ENCODE data around the gene ATG7.
"Not testable (repeated sequence)": the region's sequence is repeated elsewhere in the genome, so short reads cannot be mapped to it uniquely, and the experiment has no call there.

ATG7 gene

GRCh38 chr3:11570251-11570650, 298.1 kb downstream of the ATG7 start:
- H3K9ac ChIP-seq (ENCODE audit: low read length) = no peak overlapping the region
- H3K36me3 ChIP-seq (ENCODE audit: low read length) = no peaks in the 10 kb centered on the region
- H3K4me3 ChIP-seq (ENCODE audit: insufficient read depth, low read length, poor library complexity, severe bottlenecking) = no peak overlapping the region
- H3K4me2 ChIP-seq (ENCODE audit: low read depth, low read length, poor library complexity, severe bottlenecking) = no peak overlapping the region
- H3K27me3 ChIP-seq (ENCODE audit: low read length) = no peaks in the 10 kb centered on the region
- no peaks in the 10 kb centered on the region for H3K9me2 ChIP-seq (replicated peaks; ENCODE audit: insufficient read depth, low read length)
- no peaks in the 10 kb centered on the region; the same call in 1 of the 2 replicates for H4K20me1 ChIP-seq (ENCODE audit: low read depth, low read length)
- H3K9me3 ChIP-seq (ENCODE audit: insufficient read depth, low read length) = no peaks in the 10 kb centered on the region
- no peak for TF ChIP-seq EZH2phosphoT487 (conservative IDR thresholded peaks at IDR 0.05; ENCODE audit: low read length)
- no peak overlapping the region for H3K27ac ChIP-seq (ENCODE audit: low read depth, low read length)
- no peaks in the 10 kb centered on the region for H3F3A ChIP-seq (ENCODE audit: insufficient read depth)
- H3K79me2 ChIP-seq (ENCODE audit: insufficient read depth, low read length) = peaks cover 51% of the 10 kb centered on the region
- H2AFZ ChIP-seq (ENCODE audit: low read depth, low read length, severe bottlenecking) = no peak overlapping the region

- TF ChIP-seq EZH2phosphoT487 (conservative IDR thresholded peaks at IDR 0.05; ENCODE audit: low read length) (no peak), CTCF (IDR thresholded peaks at IDR 0.05; ENCODE audit: insufficient read depth, low read length, poor library complexity, severe bottlenecking) (no peak)
- no peak overlapping the region for H3K4me3 ChIP-seq (ENCODE audit: insufficient read depth, low read length, poor library complexity, severe bottlenecking)
- no peaks in the 10 kb centered on the region for H3K9me2 ChIP-seq (replicated peaks; ENCODE audit: insufficient read depth, low read length)
- no peaks in the 10 kb centered on the region for H3F3A ChIP-seq (ENCODE audit: insufficient read depth)
- no peaks in the 10 kb centered on the region for H4K20me1 ChIP-seq (ENCODE audit: low read depth, low read length)
- H3K9me3 ChIP-seq (ENCODE audit: insufficient read depth, low read length) = no peaks in the 10 kb centered on the region
- H2AFZ ChIP-seq (ENCODE audit: low read depth, low read length, severe bottlenecking) = no peak overlapping the region
- peaks cover 58% of the 10 kb centered on the region for H3K79me2 ChIP-seq (ENCODE audit: insufficient read depth, low read length)
- H3K27me3 ChIP-seq (ENCODE audit: low read length) = no peaks in the 10 kb centered on the region
- no peaks in the 10 kb centered on the region for H3K36me3 ChIP-seq (ENCODE audit: low read length)
- no peak overlapping the region for H3K4me2 ChIP-seq (ENCODE audit: low read depth, low read length, poor library complexity, severe bottlenecking)
- no peak overlapping the region for H3K27ac ChIP-seq (ENCODE audit: low read depth, low read length)
- no peak overlapping the region for H3K9ac ChIP-seq (ENCODE audit: low read length)
These were observed 298.7 kb downstream of the ATG7 start for GRCh38 chr3:11570789-11571495.

GRCh38 chr3:11572660-11573059, 300.5 kb downstream of the ATG7 start:
- H3K79me2 ChIP-seq (ENCODE audit: insufficient read depth, low read length) = peaks cover 65% of the 10 kb centered on the region
- H3K27me3 ChIP-seq (ENCODE audit: low read length); H3K9ac ChIP-seq (ENCODE audit: low read length); H4K20me1 ChIP-seq (ENCODE audit: low read depth, low read length); H3K36me3 ChIP-seq (ENCODE audit: low read length); H3K4me3 ChIP-seq (ENCODE audit: insufficient read depth, low read length, poor library complexity, severe bottlenecking); H3K27ac ChIP-seq (ENCODE audit: low read depth, low read length); H3K9me2 ChIP-seq (replicated peaks; ENCODE audit: insufficient read depth, low read length); H2AFZ ChIP-seq (ENCODE audit: low read depth, low read length, severe bottlenecking); H3K4me2 ChIP-seq (ENCODE audit: low read depth, low read length, poor library complexity, severe bottlenecking); H3F3A ChIP-seq (ENCODE audit: insufficient read depth); H3K9me3 ChIP-seq (ENCODE audit: insufficient read depth, low read length): not testable (repeated sequence)

- H3K4me3 ChIP-seq (ENCODE audit: insufficient read depth, low read length, poor library complexity, severe bottlenecking) = no peak overlapping the region
- H3K9me2 ChIP-seq (replicated peaks; ENCODE audit: insufficient read depth, low read length) = no peaks in the 10 kb centered on the region
- H4K20me1 ChIP-seq (ENCODE audit: low read depth, low read length) = no peaks in the 10 kb centered on the region
- no peak overlapping the region for H3K9ac ChIP-seq (ENCODE audit: low read length)
- TF ChIP-seq EZH2phosphoT487 (conservative IDR thresholded peaks at IDR 0.05; ENCODE audit: low read length) (no peak), CTCF (IDR thresholded peaks at IDR 0.05; ENCODE audit: insufficient read depth, low read length, poor library complexity, severe bottlenecking) (no peak)
- no peak overlapping the region for H2AFZ ChIP-seq (ENCODE audit: low read depth, low read length, severe bottlenecking)
- peaks cover 74% of the 10 kb centered on the region for H3K79me2 ChIP-seq (ENCODE audit: insufficient read depth, low read length)
- H3K4me2 ChIP-seq (ENCODE audit: low read depth, low read length, poor library complexity, severe bottlenecking) = no peak overlapping the region
- no peaks in the 10 kb centered on the region for H3F3A ChIP-seq (ENCODE audit: insufficient read depth)
- no peaks in the 10 kb centered on the region for H3K27me3 ChIP-seq (ENCODE audit: low read length)
- no peaks in the 10 kb centered on the region for H3K36me3 ChIP-seq (ENCODE audit: low read length)
- no peak overlapping the region for H3K27ac ChIP-seq (ENCODE audit: low read depth, low read length)
- H3K9me3 ChIP-seq (ENCODE audit: insufficient read depth, low read length) = no peaks in the 10 kb centered on the region
These were observed 302.9 kb downstream of the ATG7 start for GRCh38 chr3:11574981-11575669.

All from SU-DHL-6 (cell line).